Left ventricle myocardium superior (tissue), 1 donor: ENCODE measurements around the gene DNAH8. TPM values are rescaled to one million over a fixed set of nuclear protein-coding genes. Genes with fewer than 3 reads are reported as not detected.

Experiments
- ATAC-seq: fragments of 200-7000 bp; cut with Tn5 transposase; one replicate; pipeline ENCODE4 v1.9.1; 2020; ENCODE audit warnings: mild to moderate bottlenecking, moderate library complexity
- DNase-seq: peaks from one replicate; pipeline ENCODE4 v3.0.0-alpha.2; 2020
- intact Hi-C: fragments of 100-400 bp; cut with micrococcal nuclease; formaldehyde crosslinking; loops from one replicate; pipeline ENCODE4 v1.11.0; 2022
- total RNA-seq: library from RNA; stranded (reverse); fragmentation: NEBNext Ultra II Directional; extraction: Animal tissue kit (Norgen Biotek cat#: 25700); gene quantifications from one replicate; pipeline ENCODE4 v1.2.1, GENCODE V29; 2021
- donor health status: DM: no; HTN: yes; CAD: no; lungs with severe emphysema.

DNAH8 gene
- total RNA-seq, 1 donor from 2014 or later: not detected

DNA sequence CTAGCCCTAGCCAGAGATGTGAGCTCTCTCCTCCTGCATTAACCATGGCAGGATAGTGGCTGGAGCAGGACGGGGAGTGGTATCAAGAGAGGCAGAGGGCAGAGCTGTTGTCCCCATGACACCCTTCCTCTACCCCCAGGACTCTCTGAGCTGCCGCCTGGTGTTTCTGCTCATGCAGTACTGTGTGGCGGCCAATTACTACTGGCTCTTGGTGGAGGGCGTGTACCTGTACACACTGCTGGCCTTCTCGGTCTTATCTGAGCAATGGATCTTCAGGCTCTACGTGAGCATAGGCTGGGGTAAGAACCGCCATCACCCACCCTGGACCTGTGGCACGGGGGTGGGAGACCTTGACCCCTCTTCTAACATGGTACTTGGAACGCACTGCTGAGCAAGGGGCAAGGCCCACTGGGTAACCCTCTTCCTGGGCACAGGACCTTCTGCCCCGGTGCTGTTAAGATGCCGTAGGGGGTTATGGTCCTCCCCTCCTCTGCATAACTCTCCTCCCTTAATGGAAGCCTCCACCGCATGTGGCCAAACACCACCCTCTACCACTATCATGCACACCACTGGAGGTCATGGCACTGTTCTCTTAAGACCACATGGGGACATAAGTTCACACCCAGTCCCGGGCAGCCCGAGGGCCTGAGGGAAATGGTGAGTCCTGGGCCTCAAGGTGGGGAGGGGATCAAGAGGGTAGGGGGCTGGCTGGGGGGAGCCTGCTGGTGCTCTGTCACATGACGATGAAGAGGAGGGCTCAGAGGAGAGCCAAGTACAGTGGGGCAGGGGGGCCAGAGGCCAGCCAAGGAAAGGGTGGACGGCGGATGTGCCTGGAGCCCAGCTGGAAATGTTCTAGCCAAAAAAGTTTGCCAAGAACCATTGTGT, 358.6 kb downstream of the DNAH8 start:
- DNase-seq (no peak), ATAC-seq (no peak)
- intact Hi-C loops: no loop called here

DNA sequence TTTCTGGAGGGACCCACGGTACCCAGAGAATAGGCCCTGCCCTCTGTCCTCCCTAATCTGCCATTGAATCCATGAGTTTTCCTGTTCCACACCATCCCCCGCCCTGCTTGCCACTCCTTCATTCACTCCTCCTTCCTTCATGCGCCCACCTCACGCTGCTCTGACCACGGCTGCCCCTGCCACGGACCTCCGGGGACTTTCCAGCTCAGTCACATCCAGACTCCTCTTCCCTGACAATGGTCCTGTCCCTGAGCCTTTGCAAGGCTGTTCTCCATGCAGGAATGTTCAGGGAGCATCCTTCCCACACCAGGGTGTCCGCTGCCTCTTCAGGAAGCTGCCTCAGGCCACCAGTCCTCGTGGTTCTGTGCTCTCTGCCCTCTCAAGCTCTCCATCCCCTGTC, 359.4 kb downstream of the DNAH8 start:
- DNase-seq: no peak
- ATAC-seq: no peak
- intact Hi-C loops: no loop called here

DNA sequence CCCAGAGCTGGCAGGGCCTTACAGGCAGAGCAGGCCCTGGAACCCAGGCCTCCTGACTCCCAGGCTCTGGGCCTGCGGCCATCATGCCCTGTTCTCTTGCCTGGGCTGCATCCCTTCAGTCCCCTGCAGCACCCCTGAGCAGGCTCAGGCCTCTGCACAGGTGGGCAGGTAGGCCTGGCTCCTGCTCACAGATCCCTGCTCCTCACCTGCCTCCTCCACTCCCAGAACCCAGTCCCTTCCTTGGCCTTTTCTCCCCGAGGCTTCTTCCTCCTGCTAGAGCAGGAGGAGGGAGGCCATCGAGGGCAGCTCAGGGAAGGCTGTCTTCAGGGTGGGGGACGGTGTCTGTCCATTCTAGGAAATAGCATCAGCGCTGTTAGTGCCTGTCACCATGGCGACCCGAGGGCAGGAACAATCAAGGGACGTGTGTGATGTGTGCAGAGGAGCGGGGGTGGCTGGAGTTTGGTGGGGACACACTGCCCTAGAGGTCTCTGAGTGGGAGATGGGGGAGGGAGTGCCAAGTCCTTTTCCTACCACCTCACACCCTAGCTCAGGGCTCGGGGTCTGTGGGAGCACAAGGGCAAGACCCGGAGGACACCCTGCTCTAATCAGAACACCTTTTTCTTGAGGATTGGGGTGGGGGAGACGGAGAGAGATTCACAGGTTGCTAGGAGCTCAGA, 360.0 kb downstream of the DNAH8 start:
- DNase-seq: no peak
- ATAC-seq: no peak
- intact Hi-C loops: no loop called here

DNA sequence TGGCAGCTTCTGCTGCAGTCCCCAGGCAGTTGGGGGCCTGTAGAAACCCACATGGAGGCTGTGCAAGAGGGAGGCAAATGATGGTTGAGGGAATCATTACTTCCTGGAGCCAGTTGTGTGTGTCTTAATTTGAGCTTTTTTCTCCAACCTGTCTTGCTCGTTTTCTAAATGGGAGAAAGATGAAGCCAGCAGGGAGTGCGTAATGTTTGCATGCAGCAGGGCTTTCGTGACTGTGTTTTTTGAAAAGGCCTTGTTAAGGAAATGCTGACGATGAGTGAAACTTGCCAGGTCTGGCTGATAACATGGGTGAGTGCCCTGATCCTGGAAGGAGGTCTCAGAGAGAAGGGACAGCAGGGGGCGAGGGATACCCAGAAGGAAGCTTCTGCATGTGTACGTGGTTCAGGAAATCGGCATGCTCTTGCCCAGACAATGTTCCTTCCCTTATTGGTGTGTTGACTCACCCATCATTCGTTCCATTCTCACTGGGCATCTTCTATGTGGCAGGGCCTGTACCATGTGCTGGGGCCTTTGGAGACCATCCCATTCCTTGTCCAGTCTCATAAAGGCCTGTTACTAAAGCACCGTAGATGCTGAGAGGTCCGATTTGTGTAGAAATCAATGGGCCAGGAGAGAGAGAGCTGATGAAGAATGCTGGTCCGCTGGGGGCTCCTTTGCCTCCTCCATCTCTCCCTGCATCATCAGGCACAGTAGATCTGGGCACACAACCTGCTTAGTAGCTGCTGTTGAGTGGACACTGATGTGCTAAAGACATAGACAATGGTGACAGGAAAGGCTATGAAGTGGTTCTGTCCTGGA, 360.9 kb downstream of the DNAH8 start:
- intact Hi-C loops: no loop called here
- ATAC-seq (no peak), DNase-seq (no peak)

DNA sequence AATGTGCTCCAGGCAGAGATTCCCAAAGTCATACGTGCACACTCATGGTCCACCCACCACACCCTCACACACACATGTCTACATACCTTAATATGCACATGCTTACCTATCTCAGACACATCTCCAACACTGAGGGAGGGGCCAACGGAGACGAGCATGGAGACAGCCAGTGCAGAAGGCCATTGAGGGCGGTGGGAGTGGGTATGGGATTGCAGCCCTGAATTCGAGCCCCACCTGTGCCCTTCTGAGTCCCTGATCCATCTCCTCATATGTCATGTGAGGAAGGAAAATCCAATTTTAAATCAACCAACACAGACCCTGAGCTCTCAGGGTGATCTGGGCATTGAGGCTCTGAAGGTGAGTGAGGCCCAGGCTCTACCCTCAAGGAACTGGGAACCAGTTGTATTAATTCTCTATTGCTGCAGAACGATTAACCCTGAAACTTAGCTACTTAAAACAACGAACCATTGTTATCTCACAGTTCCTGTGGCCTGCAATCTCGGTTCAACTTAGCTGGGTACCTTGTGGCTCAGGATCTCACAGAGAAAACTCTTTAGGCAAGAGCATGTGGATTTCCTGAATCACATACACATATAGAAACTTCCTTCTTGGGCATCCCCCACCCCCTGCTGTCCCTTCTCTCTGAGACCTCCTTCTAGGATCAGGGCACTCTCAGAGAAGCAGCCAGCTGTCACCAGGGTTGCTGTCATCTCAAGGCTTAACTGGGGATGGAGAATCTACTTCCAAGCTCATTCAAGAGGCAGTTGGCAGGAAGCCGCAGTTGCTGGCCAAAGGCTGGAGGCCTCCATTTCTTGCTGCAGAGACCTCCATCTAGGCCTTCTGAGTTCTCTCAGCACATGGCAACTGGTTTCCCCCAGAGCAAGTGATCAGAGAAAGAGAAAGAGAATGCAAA, 361.8 kb downstream of the DNAH8 start:
- ATAC-seq (no peak), DNase-seq (no peak)
- intact Hi-C loops: no loop called here

DNA sequence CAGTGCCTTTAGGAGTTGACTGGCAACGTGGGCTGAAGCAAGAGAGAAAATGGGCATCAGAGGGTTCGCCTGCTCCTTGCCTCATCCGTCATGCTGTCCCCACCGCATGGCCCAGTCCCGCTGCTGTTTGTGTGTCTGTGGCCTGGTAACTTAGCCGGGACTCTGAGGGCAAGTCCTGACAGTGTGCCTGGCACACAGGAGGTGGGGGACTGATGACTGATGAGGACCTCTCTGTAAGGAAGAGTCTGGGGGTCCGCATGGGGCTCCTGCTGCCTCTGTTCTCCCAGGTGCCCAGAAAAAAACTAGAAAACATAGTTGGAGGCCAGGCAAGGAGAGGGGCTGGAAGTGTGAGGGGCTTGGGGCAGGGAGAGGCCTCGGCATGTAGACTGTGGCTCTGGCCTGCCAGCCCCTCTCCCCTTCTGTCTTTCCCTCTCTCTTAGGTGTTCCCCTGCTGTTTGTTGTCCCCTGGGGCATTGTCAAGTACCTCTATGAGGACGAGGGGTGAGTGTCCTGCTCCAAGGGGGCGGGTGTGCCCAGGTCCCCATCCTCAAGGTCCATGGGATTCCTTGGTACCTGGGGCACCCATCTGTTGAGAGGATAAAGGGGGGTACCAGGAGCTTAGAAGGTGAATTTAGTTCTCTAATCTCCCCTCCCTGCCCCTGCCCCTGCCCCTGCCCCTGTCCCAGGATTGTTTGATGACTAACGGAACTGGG, 362.9 kb downstream of the DNAH8 start:
- DNase-seq (no peak), ATAC-seq (no peak)
- intact Hi-C loops: no loop called here

DNA sequence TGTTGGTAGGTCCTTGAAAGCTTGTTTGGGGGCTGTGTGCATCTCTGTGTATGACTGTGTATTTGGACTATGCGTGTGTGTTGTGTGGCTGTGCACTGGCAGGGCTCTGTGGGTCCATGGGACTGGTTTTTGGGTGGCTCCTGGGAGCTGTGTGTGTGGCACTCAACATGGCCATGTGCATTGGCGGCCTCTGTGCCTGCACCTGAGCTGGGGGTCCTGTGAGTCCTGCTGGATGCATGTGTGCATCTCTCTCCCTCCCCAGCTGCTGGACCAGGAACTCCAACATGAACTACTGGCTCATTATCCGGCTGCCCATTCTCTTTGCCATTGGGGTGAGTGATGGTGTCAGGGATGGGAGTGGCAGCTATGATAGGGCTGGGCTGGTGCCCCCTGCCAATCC, 363.6 kb downstream of the DNAH8 start:
- no peak for DNase-seq
- intact Hi-C loops: no loop called here
- ATAC-seq: no peak

DNA sequence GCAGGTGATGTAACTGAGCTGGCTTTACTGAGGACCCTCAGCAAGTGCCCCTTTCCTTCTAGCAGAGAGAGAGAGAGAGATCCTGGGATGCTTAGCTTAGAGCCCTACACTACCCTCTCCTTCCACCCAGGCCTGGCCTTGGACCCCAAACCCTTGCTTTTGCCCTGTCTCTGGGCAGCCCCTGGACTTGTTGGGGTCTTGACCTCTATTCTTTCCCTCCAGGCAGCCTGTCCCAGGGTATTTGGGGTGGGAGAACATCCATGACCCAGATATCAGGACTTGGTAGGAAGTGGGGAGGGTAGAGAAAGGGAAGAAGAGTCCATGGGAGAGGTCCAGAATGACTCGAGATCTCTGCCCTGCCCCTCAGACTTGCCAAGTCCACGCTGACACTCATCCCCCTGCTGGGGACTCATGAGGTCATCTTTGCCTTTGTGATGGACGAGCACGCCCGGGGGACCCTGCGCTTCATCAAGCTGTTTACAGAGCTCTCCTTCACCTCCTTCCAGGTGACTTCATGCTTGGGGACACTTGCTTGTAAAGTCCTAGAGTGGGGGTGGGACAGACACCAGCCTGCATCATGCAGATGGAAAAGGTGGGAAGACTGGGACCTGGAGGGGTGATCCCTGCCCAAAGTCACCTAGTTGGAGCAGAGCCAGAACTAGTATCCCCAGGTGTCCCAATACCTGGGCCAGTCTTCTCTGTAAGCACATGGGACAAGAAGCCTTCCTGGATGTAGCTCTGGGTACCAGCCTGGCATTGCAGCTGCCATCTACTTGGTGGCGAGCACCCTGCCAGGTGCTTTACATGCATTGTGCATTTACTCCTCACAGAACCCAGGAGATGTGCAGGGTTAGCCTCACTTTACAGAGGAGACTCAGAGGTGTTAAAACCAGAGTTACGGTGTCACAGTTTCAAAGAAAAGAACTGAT, 364.4 kb downstream of the DNAH8 start:
- DNase-seq: no peak
- intact Hi-C loops: no loop called here
- ATAC-seq: no peak

Other genes with a start within 250 kb of the DNAH8 start
- 18.1 TPM for gene BTBD9, start 75.4 kb upstream of the DNAH8 start, total RNA-seq
- gene GLO1, start 12.2 kb upstream of the DNAH8 start, total RNA-seq: 92.9 TPM